ENCODE results near the gene BTNL9.
"Not testable (repeated sequence)": the region's sequence is repeated elsewhere in the genome, so short reads cannot be mapped to it uniquely, and the experiment has no call there.

Gene BTNL9

GRCh38 chr5:181039931-181040630 is at the start of gene BTNL9:
Gene BTNL9 (plus strand): TSS chr5:181040266. CDS start chr5:181045490, 5,224 bp downstream.
- no peak for DNase-seq

DNA sequence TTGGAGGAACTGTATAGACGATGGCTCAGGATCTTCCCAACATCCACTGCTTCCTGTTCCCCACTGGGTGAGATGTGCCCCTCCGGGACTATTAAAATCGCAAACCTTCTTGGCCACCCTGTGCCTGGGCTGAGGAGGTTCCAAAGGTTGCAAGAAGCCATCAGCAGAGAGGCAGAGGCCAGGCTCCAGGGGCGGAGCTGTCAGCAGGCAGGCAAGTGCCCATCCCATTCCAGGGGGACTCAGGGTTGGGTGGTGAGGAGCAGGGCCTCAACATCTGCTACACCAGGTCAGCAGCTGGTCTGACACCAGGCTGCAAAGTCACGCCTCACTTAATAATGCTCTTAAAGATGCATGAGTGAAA is 49.2 kb upstream of the BTNL9 start:
- no peak for DNase-seq

GRCh38 chr5:181001947-181002346 is 38.1 kb upstream of the BTNL9 start:
- DNase-seq, result no peak

DNA sequence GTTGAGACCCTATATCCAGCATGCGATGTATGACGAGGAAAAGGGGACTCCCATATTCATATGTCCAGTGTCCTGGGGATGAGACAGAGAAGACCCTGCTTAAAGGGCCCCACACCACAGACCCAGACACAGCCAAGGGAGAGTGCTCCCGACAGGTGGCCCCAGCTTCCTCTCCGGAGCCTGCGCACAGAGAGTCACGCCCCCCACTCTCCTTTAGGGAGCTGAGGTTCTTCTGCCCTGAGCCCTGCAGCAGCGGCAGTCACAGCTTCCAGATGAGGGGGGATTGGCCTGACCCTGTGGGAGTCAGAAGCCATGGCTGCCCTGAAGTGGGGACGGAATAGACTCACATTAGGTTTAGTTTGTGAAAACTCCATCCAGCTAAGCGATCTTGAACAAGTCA is 34.3 kb upstream of the BTNL9 start:
- DNase-seq, result no peak

DNA sequence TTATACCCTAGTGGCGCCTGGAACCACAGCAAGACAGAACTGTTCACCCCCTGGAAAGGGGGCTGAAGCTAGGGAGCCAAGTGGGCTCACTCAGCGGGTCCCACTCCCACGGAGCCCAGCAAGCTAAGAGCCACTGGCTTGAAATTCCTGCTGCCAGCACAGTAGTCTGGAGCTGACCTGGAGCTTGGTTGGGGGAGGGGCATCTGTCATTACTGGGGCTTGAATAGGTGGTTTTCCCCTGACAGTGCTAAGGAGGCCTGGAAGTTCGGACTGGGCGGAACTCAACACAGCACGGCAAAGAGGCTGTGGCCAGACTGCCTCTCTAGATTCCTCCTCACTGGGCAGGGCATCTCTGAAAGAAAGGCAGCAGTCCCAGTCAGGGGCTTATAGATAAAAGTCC is 31.9 kb upstream of the BTNL9 start:
- DNase-seq, result no peak

DNA sequence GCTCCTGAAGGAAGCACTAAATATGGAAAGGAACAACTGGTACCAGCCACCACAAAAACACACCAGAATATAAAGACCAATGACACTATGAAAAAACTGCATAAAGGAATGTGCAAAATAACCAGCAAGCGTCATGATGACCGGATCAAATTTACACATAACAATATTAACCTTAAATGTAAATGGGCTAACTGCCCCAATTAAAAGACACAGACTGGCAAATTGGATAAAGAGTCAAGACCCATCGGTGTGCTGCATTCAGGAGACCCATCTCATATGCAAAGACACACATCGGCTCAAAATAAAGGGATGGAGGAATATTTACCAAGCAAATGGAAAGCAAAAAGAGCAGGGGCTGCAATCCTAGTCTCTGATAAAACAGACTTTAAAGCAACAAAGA is 30.0 kb upstream of the BTNL9 start:
- not testable (repeated sequence) for DNase-seq

DNA sequence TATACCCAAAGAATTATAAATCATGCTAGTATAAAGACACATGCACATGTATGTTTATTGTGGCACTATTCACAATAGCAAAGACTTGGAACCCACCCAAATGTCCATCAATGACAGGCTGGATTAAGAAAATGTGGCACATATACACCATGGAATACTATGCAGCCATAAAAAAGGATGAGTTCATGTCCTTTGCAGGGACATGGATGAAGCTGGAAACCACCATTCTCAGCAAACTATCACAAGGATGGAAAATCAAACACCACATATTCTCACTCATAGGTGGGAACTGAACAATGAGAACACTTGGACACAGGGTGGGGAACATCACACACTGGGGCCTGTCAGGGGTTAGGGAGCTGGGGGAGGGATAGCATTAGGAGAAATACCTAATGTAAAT is 25.4 kb upstream of the BTNL9 start:
- DNase-seq, result not testable (repeated sequence)

- not testable (repeated sequence) for DNase-seq
Measured at GRCh38 chr5:181017448-181017847, 22.6 kb upstream of the BTNL9 start.

DNA sequence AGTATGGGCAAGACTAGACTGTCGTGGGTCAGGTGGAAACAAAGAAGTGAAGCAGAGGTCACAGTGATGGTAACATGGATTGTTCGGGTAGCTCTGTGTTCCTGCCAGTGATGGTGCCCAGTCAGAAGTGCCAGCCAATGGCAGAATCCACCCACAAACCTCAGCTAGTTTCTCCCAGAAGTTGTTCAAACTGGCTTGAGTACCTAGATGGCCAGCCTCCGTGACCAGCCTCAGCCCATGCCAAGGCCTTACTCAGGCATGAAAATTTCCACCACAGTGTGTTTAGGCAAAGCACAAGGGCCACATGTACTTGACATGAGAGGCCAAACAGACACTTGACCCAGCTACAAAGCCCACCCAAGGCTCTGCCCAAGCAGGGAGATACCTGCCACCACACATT is 19.4 kb upstream of the BTNL9 start:
- DNase-seq, result no peak

GRCh38 chr5:181024245-181025064 is 15.6 kb upstream of the BTNL9 start:
- no peak for DNase-seq

- no peak for DNase-seq
Measured at GRCh38 chr5:181027452-181028031, 12.5 kb upstream of the BTNL9 start.

DNA sequence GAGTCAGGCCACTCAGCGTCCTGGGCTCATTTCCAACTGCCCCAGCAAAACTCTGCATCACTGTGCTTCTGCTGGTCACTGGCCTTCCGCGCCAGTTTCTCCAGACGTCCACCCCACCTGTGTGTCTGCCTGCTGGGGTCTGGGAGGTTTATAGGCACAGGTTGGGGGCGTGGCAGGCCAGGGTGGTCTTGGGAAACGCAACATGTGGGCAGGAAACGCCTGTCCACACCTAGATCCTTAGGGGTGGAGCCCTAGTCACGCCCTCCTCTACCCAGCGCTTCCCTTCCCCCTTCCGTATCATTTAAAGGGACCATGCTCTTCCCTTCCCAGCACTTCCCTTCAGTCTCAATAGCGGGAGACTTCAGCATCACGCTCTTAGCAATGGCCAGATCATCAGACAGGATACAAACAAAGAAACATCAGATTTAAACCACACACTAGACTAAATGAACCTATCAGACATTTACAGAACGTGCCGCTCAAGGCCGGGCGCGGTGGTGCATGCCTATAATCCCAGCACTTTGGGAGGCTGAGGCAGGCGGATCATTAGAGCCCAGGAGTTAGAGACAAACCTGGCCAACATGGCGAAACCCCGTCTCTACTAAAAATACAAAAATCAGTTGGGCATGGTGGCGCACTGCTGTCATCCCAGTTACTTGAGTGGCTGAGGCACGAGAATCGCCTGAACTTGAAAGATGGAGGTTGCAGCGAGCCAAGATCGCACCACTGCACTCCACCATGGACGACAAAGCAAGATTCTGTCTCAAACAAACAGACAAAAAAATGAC is 11.8 kb upstream of the BTNL9 start:
- DNase-seq, result no peak

DNA sequence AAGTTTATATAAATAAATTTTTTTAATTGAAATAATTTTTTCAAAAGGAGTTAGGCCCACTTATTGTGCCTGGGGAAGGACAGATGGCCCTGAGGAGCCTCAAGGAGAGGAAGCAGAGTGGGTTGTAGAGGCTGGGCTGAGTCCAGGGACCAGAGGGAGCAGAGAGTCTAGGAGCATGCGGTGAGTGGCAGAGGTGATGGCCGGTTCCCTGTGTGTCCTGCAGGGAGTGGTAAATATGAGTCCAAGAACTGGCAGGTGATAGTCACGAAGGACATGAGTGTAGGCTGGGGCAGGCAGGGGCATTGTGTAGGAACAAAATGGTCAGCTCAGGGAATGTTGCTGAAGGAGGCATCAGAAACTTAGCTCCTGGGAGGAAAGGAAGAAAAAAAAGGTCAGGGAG is 8.3 kb upstream of the BTNL9 start:
- no peak for DNase-seq

DNA sequence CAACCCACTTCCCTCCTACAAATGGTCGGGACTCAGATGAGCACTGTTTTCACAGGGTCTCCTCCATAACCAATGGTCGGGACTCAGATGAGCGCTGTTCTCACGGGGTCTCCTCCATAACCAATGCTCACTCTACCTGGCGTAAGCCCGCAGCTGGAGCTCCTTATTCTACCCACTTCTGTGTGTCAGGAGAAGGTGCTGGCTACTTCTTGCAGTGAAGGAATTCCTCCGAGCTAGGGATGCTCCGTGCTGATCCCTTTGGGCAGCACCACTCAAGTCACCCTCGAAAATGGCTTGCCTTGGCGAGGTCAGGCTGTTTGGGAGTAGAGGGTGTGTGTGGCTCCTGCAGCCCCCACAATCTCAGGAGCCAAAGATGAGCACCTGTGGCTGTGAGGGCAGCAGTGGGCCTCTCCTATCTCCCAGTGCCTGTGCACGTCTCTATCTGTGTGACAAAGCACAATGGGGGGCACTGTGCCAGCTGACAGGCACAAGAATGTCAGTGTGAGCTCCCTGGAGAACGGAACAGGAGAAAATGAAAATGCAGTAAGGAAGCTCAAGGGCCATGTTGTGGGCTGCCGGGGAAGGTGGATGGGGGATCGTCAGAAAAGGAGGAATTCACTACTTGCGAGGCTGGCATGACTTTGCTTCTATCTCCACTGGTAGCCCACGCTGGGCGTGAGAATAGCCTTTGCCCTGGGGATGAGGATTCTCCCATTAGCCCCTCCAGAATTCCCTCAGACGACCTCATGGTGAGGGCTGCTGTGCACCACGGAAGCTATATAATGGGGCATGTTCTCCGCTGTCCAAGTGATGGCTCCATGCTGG is 3.9 kb upstream of the BTNL9 start:
- DNase-seq, result no peak

DNA sequence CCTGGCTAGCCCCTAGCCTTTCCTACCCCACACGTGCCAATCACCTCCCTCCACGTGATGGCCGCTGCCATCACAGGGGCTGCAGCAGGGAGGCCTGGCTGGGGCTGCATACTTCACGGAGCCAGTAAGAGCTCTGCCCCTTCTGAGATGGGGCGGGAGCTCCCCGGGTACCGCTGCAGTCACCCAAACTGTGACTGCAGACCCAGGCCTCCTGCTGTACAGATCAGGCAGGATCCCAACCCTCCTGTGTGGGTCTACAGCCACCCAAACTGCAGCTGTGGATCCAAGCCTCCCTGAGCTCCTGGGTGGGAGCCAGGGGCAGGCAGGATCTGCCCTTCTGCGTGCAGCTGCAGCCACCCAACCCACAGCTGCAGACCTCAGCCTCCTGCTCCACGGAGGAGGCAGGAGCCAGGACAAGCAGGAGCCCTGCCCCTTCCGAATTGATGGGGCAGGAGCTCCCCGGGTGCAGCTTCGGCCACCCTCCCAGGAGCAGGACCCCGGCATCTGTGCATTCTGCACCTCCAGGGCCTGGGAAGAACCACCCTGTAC is 3.2 kb upstream of the BTNL9 start:
- DNase-seq, result no peak

DNA sequence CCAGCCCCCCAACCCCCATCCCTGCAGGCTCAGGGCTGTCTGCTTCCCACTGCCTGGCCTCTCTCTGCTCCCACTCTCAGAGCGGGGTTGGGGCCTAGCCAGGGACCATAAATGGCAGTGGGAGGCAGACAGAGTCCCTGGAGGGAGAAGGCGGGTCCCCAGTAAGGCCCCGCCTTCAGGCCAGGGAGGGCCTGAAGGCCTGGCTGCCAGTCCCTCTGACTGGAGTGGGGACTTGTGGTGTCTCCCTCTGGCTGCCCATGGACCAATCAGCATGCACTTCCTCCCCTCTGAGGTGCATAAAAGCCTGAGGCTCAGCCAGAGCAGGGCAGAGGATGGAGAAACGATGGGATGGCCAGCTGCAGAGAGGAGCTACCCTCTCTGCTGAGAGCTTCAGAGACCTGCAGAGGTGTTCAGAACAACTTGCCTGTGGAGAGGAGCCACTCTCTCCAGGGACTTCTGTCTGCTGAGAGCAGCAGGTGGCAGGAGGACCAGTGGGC is 2.7 kb upstream of the BTNL9 start:
- no peak for DNase-seq

DNA sequence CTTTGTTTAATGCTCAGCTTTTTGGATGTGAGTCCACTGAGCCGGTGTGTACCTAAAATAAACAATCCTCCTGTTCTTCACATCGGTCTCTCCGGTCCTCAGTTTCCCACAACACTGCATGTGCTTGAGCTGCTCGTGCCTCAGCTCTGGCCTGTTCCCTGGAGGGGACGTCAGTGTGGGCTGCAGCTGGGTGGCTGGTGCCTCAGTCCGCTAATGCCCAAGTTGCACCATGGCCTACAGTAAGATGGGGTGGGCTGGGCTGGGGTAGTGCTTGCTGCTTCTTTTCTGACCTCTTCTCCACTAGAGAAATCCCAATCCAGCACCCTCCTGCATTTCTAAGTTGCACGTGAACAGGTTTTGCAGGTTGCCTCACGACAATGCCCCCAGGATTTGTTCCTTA is 595 bp upstream of the BTNL9 start:
- DNase-seq, result no peak

GRCh38 chr5:181040631-181040945 is 522 bp downstream of the BTNL9 start:
- no peak for DNase-seq

DNA sequence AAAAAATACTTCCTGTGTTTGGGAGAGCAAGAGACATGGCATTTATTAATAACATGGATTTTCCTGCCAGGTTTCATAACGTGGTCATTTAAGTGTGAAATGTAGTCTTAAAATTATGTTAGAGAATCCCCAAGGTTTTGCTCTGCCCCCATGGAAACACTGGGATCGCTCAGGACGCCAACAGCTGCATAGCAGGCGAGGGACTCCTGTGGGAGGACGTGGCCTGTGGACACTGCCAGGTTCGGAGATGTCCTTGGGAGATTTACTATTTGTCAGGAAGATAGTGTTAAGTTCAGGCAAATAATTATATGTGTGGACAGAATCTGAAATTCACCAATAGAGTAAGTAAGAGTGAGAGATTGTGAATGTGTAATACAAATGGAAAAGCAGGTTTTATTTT is 977 bp downstream of the BTNL9 start:
- no peak for DNase-seq

DNA sequence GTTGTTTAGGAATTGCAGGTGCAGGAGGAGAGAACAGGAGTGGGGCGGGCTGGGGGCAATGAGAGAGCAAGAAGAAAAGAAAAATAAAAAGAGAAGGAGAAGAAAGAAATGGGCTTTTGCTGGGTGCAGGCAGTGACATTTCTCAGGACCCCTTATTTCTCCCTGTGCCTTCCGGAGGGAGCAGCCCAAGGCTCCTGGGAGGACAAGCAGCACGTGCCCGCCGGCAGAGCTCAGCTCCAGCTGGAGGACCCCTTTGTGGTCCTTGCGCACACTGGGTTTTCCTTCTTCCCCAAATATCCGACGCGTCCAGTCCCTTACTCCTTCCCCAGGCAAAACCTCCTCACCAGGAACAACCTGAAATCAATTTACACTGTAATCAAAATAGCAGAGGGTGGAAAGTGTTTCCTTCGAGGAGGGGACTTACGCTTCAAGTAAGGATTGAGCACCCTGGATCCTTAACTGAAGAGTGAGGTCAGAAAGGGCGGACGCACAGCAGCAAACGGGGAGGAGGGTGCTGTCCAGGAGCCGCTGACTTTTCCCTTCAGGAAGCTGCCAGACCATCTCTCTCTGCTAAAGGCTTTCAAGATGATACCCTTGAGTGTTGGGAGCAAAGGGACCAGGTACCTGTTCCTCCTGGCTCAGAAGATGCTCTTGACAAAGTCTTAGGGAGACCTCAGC is 2.1 kb downstream of the BTNL9 start:
- DNase-seq, result no peak

GRCh38 chr5:181042722-181043121 is 2.7 kb downstream of the BTNL9 start:
- no peak for DNase-seq

Data from NCI-H226 (cell line).